A673 (cell line): ENCODE data around the gene HS1BP3. TPM values are rescaled to one million over a fixed set of nuclear protein-coding genes. Genes with fewer than 3 reads are reported as not detected.
A peak's percentile ranks its signal among the peaks of the same experiment; 100 is the strongest.

Experiments
- BruUV-seq: library from RNA; stranded (reverse); fragments of 400-500 nt; replicated peaks from 2 replicates; lab custom pipeline; 2021; lab: Mats Ljungman, UMichigan
- CTCF ChIA-PET: fragments of 300-600 bp; sonication (Branson Sonifier 250); formaldehyde crosslinking; loops from one replicate; lab custom pipeline; 2022; ENCODE audit warnings: antibody characterized with exemption; lab: Charles Lee
- POLR2A ChIA-PET: fragments of 300-600 bp; sonication (Branson Sonifier 250); formaldehyde crosslinking; loops from one replicate; lab custom pipeline; 2022; ENCODE audit warnings: antibody characterized with exemption; ENCODE audit not compliant: low non-redundant PET; lab: Charles Lee
- DNase-seq: peaks from one replicate; pipeline ENCODE4 v3.0.0-alpha.2; 2015; ENCODE audit warnings: low spot score
- H3K27ac ChIP-seq: fragments of 200-600 bp; sonication (generic); 2 replicates; pipeline ENCODE4 v1.5.1; 2016; ENCODE audit warnings: mixed run types, low read depth, mild to moderate bottlenecking, mixed read lengths, antibody characterized with exemption, low read length; ENCODE audit not compliant: poor library complexity, severe bottlenecking
- H3K27me3 ChIP-seq: fragments of 200-600 bp; sonication (generic); replicated peaks from 2 replicates; pipeline ENCODE4 v1.6.1; 2017; ENCODE audit warnings: mixed run types, low read depth, mild to moderate bottlenecking, mixed read lengths, antibody characterized with exemption, low read length; ENCODE audit not compliant: insufficient read depth, poor library complexity
- H3K36me3 ChIP-seq: fragments of 200-600 bp; sonication (generic); 2 replicates; pipeline ENCODE4 v1.6.1; 2016; ENCODE audit warnings: mixed run types, mild to moderate bottlenecking, mixed read lengths, antibody characterized with exemption, low read length; ENCODE audit not compliant: insufficient read depth, poor library complexity, severe bottlenecking
- H3K4me1 ChIP-seq: fragments of 200-600 bp; sonication (generic); 2 replicates; pipeline ENCODE4 v1.6.1; 2017; ENCODE audit warnings: mixed run types, mild to moderate bottlenecking, mixed read lengths, antibody characterized with exemption, low read length; ENCODE audit not compliant: insufficient read depth, poor library complexity, severe bottlenecking
- H3K4me3 ChIP-seq: fragments of 200-600 bp; sonication (generic); 2 replicates; pipeline ENCODE4 v1.5.1; 2016; ENCODE audit warnings: low read depth, mixed run types, mild to moderate bottlenecking, mixed read lengths, low read length; ENCODE audit not compliant: poor library complexity, severe bottlenecking
- H3K9me3 ChIP-seq: fragments of 200-600 bp; sonication (generic); 2 replicates; pipeline ENCODE4 v1.6.1; 2016; ENCODE audit warnings: mixed run types, low read depth, mild to moderate bottlenecking, mixed read lengths, antibody characterized with exemption, low read length; ENCODE audit not compliant: poor library complexity, severe bottlenecking
- EZH2 ChIP-seq: fragments of 200-600 bp; sonication (generic); IDR thresholded peaks from 2 replicates; pipeline ENCODE4 v1.6.1; 2017; ENCODE audit warnings: borderline replicate concordance, low read depth, mild to moderate bottlenecking, mixed read lengths, antibody characterized with exemption, low read length; ENCODE audit not compliant: poor library complexity, severe bottlenecking
- intact Hi-C: fragments of 100-400 bp; cut with micrococcal nuclease; formaldehyde crosslinking; loops from one replicate; pipeline ENCODE4 v1.10.0; 2022; ENCODE audit not compliant: unreplicated experiment
- total RNA-seq: library from RNA; stranded (reverse); gene quantifications from 2 replicates; pipeline ENCODE4 v1.2.3, GENCODE V29; 2021
- TF ChIP-seq, protein P1 (sequence below): fragments of 300-800, 200-600 bp; sonication (generic); conservative IDR thresholded peaks from 2 replicates; pipeline ENCODE4 v1.5.1; 2017; ENCODE audit warnings: low read depth, mild to moderate bottlenecking, antibody characterized with exemption, low read length, moderate library complexity, mixed read lengths

The HS1BP3 gene
- total RNA-seq, 1 experiment from 2014 or later, result 12.6 TPM

DNA sequence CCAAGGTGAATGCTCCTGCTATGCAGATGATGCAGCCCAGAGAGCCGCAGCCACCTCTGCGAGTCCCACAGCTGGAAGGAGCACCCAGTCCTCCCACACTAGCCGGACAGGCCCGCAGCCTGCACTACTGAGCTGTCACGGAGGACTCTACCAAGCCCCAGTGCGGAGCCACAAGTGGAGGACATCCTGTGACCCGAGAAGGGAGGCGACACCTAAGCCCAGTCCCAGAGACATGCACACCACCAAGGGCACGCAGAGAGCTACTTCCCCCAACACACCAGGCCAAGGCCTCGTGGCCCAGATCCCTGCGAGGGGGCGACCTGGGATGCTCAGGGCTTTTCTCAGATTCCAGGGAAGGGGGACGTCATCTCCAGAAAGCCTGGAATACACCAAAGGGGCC, 12.9 kb downstream of the HS1BP3 start:
- Histone ChIP-seq H3K27me3 (no peaks in the 10 kb centered on the region), H3K9me3 (no peaks in the 10 kb centered on the region), H3K27ac (no peak overlapping the region), H3K4me1 (no peaks in the 10 kb centered on the region), H3K4me3 (no peak overlapping the region), H3K36me3 (no peaks in the 10 kb centered on the region)
- DNase-seq, result no peak
- CTCF ChIA-PET, result interaction anchor here (0.5 kb wide), 1 partner anchor 268 kb away, joined by 6 read pairs; no protein-coding TSS in a partner anchor
- TF ChIP-seq EZH2, result no peak
- no TSS peak for BruUV-seq
- intact Hi-C loops, result no loop called here
- POLR2A ChIA-PET, result interaction anchor here (0.6 kb wide), 1 partner anchor 188 kb away, joined by 5 read pairs; no protein-coding TSS in a partner anchor

DNA sequence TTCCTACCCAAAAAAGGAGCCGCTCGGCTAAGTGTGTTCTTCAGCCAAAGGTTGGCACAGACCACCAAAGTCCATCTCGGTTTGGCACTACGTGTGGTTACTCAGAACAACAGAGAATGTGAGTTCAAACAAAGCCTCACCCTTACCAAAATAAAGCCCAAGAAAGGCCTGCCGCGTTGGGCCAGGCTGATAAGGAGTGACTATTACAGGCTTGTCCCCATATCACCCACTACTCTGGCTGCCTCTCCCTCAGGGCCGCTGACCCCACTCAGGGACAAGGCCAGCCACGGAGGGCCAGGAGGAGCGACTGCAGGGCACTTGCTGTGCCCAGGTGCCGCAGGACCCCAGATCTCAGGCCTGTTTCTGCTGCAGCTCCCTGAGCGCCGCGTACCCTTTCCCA, 13.8 kb downstream of the HS1BP3 start:
- DNase-seq, result no peak

DNA sequence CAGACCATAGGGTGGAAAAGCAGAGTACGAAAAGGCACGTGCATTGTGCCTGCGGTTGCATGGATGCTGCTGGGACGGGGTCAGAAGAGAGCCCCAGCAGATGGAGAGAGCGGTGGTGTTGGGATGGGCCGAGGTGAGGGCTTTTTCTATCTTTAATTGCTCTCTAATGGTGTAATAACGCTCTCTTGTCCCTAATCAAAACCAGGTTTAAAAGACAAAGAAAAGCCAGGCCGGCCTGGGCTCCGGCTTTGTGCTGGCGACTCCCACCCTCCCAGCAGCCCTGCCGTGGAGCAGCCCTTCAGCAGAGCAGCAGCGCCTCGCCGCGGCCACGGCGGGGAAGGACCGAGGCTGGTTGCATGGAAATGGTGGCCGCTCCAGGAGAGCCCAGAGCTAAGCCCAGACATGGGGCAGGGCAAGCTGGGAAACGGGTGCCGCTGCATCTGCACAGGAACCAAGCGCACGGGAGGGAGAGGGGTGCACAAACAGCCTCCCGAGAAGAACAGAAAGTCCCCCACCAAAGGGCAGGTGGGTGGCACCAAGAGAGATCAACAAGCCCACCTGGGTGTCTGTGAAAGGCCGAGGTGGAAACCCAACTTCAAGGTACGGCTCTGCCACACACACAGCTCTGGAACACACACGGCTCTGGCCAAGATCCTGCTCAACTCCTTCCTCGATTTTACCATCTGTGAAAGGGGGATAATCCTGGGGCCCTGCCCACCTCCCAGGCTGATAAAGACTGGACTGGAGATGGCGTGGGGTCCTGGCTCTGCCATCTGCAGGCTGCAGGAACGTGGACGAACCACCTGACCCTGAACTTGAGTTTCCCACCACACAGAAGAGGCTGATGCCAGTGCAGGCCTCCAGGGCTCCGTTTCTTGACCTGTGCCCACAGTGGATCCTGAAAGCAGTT, 15.0 kb downstream of the HS1BP3 start:
- H3K4me3 ChIP-seq, result no peak overlapping the region
- CTCF ChIA-PET, result interaction anchor here (0.5 to 1.4 kb wide), 8 partner anchors 70 to 224 kb away, joined by 3 to 13 read pairs (median 4); partner anchors contain the start of gene RHOB

More for the DNA sequence above, 13.8 kb downstream of the HS1BP3 start:
- no peak overlapping the region for H3K4me3 ChIP-seq
- H3K27me3 ChIP-seq, result no peaks in the 10 kb centered on the region
- no peaks in the 10 kb centered on the region for H3K36me3 ChIP-seq
- no peak overlapping the region for H3K27ac ChIP-seq
- H3K4me1 ChIP-seq, result no peaks in the 10 kb centered on the region
- no peaks in the 10 kb centered on the region for H3K9me3 ChIP-seq
- CTCF ChIA-PET, result no interaction called here
- POLR2A ChIA-PET, result interaction anchor here (0.7 kb wide), 1 partner anchor 617 kb away, joined by 3 read pairs; no protein-coding TSS in a partner anchor
- intact Hi-C loops, result no loop called here
- TF ChIP-seq EZH2, result no peak
- TF ChIP-seq, protein P1, sequence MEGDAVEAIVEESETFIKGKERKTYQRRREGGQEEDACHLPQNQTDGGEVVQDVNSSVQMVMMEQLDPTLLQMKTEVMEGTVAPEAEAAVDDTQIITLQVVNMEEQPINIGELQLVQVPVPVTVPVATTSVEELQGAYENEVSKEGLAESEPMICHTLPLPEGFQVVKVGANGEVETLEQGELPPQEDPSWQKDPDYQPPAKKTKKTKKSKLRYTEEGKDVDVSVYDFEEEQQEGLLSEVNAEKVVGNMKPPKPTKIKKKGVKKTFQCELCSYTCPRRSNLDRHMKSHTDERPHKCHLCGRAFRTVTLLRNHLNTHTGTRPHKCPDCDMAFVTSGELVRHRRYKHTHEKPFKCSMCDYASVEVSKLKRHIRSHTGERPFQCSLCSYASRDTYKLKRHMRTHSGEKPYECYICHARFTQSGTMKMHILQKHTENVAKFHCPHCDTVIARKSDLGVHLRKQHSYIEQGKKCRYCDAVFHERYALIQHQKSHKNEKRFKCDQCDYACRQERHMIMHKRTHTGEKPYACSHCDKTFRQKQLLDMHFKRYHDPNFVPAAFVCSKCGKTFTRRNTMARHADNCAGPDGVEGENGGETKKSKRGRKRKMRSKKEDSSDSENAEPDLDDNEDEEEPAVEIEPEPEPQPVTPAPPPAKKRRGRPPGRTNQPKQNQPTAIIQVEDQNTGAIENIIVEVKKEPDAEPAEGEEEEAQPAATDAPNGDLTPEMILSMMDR, result no peak
- BruUV-seq, result no TSS peak

More for the DNA sequence above, 15.0 kb downstream of the HS1BP3 start:
- H3K36me3 ChIP-seq, result no peaks in the 10 kb centered on the region
- no peaks in the 10 kb centered on the region for H3K9me3 ChIP-seq
- TF ChIP-seq, protein P1, result peak; percentile 98
- TF ChIP-seq EZH2, result no peak
- intact Hi-C loops, result loop anchor here (1.0 kb wide), 1 partner anchor 193 kb away; no protein-coding TSS in a partner anchor
- H3K4me1 ChIP-seq, result no peaks in the 10 kb centered on the region
- BruUV-seq, result no TSS peak
- no peaks in the 10 kb centered on the region for H3K27me3 ChIP-seq
- peak; percentile 86 for DNase-seq
- no peak overlapping the region for H3K27ac ChIP-seq
- POLR2A ChIA-PET, result interaction anchor here (1.3 kb wide), 1 partner anchor 189 kb away, joined by 3 read pairs; the partner anchor contains the start of gene RHOB
